Thyroid gland (tissue), 4 donors: ENCODE results near the gene TRIM7.

Source experiments
- POLR2A ChIP-seq, 2 donors: fragments of 450-650 bp; IDR thresholded peaks; one replicate each; pipeline ENCODE4 v1.6.1; 2017; ENCODE audit warnings: antibody characterized with exemption in 2 of 2, mild to moderate bottlenecking in 2 of 2, moderate library complexity in 1 of 2
- TF ChIP-seq, protein P1 (sequence below), 6 experiments: fragments of 200-600 bp in 3 of 6; fragments of 450-650 bp in 3 of 6; sonication (generic) in 3 of 6; IDR thresholded peaks; one replicate each; pipeline ENCODE4 v1.5.1; 2016 to 2019; ENCODE audit warnings: antibody characterized with exemption in 6 of 6, mild to moderate bottlenecking in 2 of 6, inconsistent platforms in 1 of 6, moderate library complexity in 1 of 6

DNA sequence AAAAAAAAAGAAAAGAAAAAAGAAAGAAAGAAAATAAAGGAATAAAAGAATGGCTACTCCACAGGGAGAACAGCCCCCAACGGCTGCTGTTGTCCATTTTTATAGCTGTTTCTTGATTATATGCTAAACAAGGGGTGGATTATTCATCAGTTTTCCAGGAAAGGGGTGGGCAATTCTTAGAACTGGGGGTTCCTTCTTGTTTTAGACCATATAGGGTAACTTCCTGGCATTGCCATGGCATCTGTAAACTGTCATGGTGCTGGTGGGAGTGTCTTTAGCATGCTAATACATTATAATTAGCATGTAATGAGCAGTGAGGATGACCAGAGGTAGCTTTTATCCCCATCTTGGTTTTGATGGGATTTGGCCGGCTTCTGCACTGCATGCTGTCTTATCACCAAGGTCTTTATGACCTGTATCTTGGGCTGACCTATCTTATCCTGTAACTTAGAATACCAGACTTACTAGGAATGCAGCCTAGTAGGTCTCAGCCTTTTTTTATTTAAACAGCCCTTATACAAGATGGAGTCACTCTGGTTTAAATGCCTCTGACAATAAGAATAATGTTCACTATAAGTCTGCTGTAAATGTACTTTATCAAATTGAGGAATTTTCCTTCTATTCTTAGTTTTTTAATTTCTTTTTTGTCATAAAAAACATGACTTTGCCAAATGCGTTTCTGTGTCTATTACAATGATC, 28.6 kb downstream of the TRIM7 start:
- TF ChIP-seq, protein P1, sequence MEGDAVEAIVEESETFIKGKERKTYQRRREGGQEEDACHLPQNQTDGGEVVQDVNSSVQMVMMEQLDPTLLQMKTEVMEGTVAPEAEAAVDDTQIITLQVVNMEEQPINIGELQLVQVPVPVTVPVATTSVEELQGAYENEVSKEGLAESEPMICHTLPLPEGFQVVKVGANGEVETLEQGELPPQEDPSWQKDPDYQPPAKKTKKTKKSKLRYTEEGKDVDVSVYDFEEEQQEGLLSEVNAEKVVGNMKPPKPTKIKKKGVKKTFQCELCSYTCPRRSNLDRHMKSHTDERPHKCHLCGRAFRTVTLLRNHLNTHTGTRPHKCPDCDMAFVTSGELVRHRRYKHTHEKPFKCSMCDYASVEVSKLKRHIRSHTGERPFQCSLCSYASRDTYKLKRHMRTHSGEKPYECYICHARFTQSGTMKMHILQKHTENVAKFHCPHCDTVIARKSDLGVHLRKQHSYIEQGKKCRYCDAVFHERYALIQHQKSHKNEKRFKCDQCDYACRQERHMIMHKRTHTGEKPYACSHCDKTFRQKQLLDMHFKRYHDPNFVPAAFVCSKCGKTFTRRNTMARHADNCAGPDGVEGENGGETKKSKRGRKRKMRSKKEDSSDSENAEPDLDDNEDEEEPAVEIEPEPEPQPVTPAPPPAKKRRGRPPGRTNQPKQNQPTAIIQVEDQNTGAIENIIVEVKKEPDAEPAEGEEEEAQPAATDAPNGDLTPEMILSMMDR (IDR thresholded peaks at IDR 0.05) = no peak
- no peak for TF ChIP-seq POLR2A (IDR thresholded peaks at IDR 0.05)
